NCI-H82 (cell line): ENCODE measurements around the gene MRAP.
"Not testable (repeated sequence)": the region's sequence is repeated elsewhere in the genome, so short reads cannot be mapped to it uniquely, and the experiment has no call there.

Experiments used
- DNase-seq: peaks from one replicate; lab custom pipeline; 2025; lab: John Stamatoyannopoulos, UW

Gene MRAP

GRCh38 chr21:32298658-32299081 is at the start of gene MRAP:
Gene MRAP, plus strand, starts transcription at chr21:32298855. Its CDS starts 117 bp downstream, at chr21:32298972.
- DNase-seq, result no peak

DNA sequence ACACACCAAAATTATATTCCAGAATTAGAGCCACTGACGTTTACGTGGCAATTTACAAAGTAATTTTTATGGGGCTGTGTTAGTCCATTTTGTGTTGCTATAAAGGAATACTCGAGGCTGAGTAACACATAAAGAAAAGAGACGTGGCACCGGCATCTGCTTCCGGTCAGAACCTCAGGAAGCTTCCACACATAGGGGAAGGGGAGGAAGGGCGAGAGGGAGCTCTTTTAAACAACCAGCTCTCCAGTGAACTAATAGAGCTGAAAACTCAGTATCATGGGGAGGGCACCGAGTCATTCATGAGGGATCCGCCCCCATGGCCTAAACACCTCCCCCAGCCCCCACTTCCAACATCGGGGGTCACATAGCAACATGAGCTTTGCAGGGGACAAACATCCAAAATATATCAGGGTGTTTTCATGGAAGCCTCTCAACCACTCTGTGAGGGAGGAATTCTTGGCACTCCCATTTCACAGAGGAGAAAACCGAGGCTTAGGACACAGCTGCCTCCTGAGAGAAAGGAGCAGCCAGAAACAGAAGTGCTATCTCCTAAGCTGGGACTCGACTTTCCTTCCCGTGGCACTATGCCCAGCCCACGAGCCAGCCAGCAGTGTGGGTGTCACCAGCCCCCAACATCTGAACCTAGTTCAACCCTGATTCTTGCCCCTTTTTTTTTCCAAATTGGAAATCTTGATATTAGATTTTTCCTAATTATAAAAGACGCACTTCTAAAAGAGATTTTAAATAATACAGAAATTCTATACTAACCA is 49.0 kb upstream of the MRAP start:
- DNase-seq, result no peak

GRCh38 chr21:32252136-32252535 is 46.5 kb upstream of the MRAP start:
- no peak for DNase-seq

GRCh38 chr21:32253215-32253641 is 45.4 kb upstream of the MRAP start:
- no peak for DNase-seq

GRCh38 chr21:32256251-32256650 is 42.4 kb upstream of the MRAP start:
- DNase-seq, result no peak

DNA sequence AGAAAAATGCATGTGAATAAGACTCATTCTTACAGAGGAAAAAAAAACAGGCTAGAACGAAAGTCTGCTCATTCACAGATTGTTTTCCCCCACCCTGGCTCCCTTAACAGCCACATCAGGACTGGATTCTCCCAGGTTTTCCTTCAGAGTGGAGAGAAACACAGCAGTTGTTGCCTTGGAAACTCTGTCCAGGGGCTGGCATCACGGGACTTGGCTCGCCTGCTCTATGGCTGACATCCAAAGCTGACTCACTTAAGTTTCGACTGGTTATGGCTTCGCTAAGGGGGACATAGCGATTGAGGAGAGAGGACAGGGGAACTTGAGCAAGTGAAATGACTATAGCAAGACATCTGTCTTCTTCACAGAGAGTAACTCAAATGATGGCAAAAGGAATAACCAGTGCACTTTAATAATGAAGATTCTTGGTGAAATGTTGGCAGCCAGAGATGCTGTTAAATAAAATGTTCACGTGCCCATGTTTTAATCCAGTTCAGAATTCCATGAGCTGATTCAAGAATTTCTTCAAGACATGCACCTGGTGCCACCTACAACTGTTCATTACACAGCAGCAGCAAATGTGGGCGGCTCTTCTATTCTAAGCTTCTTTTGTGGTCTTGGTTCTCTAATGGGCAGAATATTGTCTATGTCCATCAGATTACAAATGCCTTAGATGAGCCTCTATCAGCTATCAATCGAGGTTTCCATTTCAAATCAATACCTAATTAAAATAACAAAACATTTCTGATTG is 41.6 kb upstream of the MRAP start:
- no peak for DNase-seq

- peak; percentile 93 for DNase-seq
Observed at GRCh38 chr21:32257962-32258785, 40.5 kb upstream of the MRAP start.

GRCh38 chr21:32258786-32259048 is 39.9 kb upstream of the MRAP start:
- not testable (repeated sequence) for DNase-seq

DNA sequence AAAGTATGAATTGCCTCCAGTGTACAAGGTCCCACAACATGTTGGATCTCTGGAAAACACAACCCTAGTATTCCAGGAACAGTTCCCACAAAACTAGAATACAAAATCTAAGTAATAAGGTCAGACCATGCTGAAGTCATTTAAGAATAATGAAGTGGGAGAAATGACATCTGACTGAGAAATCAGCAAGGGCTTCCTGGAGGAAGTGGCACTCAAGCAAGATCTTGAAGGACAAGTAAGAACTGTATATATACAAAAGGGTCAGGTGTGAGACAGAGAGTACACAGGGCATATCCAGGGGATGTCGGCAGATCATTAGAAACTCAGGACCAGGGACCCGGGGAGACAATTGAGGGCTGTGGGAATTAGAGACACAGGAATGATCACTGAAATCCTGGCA is 38.5 kb upstream of the MRAP start:
- no peak for DNase-seq

DNA sequence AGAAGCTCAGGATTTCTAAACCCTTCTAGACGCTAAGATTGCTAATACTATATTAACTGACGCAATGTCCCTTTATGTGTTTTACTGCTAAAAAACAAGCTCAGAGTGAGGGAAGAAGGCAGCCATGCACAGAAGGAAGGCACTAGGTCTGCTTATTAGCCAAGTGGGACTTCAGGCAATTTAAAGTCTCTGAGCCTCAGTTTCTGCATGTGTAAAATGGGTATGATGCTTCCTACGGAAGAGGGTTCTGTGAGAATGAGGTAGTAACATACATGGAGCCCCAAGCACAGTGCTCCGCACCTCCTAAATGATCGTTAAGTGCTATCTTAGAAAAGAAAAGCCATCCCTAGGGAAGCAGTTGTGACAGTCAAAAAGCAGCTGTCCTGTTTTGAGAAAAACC is 36.7 kb upstream of the MRAP start:
- no peak for DNase-seq

GRCh38 chr21:32265321-32265720 is 33.3 kb upstream of the MRAP start:
- not testable (repeated sequence) for DNase-seq

DNA sequence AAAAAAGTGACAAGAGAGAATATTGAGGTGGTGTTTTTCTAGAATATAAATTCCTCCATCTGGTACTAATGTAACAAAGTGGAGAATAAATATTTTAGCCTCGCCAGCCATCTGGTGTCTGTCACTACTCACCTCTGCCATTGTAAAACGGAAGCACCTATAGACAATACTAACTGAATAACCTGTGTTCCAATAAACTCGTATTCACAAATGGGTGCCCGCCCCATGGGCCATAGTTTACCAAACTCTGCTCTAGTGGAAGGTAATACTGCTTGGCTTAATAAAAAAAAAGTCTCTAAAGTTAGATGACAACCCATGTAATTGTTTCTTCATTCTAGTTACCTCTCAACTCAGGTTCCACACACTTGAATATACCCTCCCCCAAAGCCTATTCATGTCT is 27.9 kb upstream of the MRAP start:
- DNase-seq, result no peak

DNA sequence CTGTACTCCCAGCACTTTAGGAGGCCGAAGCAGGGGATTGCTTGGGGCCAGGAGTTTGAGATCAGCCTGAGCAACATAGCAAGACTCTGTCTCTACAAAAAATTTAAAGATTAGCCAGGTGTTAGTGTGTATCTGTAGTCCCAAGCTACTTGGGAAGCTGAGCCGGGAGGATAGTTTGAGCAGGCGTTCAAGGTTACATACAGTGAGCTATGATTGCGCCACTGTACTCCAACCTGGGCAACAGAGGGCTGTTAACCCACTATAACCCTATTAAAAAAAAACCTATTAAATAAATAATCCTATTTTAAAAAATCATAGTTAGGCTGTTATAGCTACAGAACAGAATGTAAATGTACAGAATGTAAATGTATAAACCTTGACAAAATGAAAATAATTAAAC is 22.0 kb upstream of the MRAP start:
- peak; percentile 67 for DNase-seq

DNA sequence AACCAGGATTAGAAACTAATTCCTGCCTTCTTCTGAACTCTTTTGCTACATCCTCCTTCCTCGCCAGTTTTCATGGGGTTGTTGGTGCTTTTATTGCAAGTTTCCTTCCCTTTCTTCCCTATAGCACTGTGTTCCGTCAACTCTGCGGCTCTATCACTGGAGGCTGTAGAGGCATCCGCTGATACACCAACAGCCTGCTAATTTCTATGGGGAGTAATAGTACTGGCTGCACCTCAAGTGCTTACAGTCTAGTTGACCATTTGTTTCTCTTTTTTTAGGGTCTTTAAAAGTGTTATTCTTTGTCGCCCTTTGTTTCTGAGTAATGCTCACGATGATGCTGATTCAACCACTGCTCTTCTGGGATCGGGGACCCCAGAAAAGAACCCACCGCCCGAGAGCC is 20.6 kb upstream of the MRAP start:
- DNase-seq, result peak; percentile 54

GRCh38 chr21:32278518-32279376 is 19.9 kb upstream of the MRAP start, which contains the start of gene MIS18A:
Gene MIS18A, minus strand, starts transcription at chr21:32279049. Its CDS starts 35 bp downstream, at chr21:32279014.
- peak; percentile 99 for DNase-seq

GRCh38 chr21:32279377-32279680 is 19.3 kb upstream of the MRAP start:
- DNase-seq, result no peak

GRCh38 chr21:32281531-32281930 is 17.1 kb upstream of the MRAP start:
- DNase-seq, result no peak

DNA sequence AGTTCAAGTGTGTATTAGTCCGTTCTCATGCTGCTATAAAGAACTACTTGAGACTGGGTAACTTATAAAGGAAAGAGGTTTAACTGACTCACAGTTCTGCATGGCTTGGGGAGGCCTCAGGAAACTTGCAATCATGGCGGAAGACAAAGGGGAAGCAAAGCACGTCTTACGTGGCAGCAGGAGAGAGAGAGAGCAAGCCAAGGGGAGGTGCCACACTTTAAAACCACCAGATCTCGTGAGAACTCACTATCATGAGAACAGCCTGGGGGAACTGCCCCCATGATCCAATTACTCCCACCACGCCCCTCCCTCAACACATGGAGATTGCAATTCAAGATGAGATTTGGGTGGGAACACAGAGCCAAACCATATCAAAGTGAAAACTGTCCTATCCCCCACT is 15.7 kb upstream of the MRAP start:
- DNase-seq, result peak; percentile 51

- DNase-seq, result no peak
Observed at GRCh38 chr21:32285476-32285875, 13.2 kb upstream of the MRAP start.

DNA sequence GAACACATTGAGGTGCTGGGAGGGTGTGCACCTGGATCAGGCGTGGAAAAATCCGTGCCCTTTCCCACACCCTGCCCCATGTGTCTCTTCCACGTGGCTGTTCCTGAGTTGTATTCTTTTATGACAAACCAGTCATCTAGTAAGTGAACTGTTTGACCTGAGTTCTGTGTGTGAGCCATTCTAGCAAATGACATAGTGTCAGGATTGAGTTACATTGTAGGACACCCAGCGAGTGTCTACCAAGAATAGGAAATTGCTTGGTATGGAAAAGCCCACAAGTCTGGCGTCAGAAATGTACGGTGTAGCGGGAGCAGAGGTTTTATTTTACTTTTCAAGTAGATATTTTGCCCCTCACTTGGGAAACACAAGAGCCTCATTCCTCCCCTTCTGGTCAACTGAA is 1.2 kb upstream of the MRAP start:
- no peak for DNase-seq

DNA sequence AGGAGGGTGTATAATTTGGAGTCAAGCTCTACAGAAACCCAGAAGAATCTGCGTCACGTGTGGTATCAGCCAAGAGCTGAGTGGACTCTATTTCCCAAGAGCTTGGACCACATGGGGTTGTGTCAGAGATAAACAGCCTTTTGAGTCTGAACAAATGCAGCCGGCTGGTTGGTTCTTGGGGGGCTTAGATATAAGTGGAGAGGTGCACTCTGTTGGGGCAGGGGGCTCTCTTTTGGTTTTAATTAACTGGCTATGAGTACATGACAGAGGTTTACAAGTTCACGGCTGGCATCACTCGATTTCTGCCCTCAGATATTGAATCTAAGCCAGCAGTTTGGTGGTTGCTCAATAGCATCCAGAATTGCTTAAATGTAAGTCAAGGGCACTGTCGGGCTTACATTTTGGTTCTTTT is 501 bp upstream of the MRAP start:
- DNase-seq, result no peak

- DNase-seq, result no peak
Observed at GRCh38 chr21:32299695-32300094, 1.0 kb downstream of the MRAP start.
